ENCODE measurements around the gene DCP1A. TPM values are rescaled to one million over a fixed set of nuclear protein-coding genes. Genes with fewer than 3 reads are reported as not detected.
"Not testable (repeated sequence)": the region's sequence is repeated elsewhere in the genome, so short reads cannot be mapped to it uniquely, and the experiment has no call there.

Gene DCP1A
- total and polyA plus RNA-seq, 2 donors = 13.8 to 20.9 TPM

DNA sequence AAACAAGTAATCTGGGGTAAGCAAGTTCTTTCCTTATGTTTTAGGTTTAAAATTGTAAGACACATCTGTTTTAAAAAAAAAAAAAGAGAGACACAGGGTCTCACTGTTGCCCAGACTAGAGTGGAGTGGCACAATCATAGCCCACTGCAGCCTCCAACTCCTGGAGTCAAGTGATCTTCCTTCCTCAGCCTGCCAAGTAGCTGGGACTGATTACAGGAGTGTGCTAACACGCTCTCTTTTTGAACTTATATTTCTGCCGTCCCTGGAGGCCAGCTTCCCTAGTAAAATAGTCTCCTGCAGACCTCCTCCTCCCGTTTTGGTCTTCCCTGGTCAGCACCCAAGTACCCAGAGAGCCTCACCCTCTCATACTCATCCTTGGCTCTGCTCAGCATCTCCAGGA lies 35.5 kb downstream of the DCP1A start:
- peaks cover 2% of the 10 kb centered on the region for H3K36me3 ChIP-seq (ENCODE audit: insufficient read depth)
- H3K4me1 ChIP-seq (ENCODE audit: insufficient read depth) = no peaks in the 10 kb centered on the region
- no peak overlapping the region for H3K27ac ChIP-seq (ENCODE audit: low read depth)
- WGBS = 76% methylated on average over 3 of the region's 3 CpGs
- no peak overlapping the region for H3K4me3 ChIP-seq (ENCODE audit: low read depth, low read length)
- DNase-seq (ENCODE audit: extremely low spot score) = no peak

DNA sequence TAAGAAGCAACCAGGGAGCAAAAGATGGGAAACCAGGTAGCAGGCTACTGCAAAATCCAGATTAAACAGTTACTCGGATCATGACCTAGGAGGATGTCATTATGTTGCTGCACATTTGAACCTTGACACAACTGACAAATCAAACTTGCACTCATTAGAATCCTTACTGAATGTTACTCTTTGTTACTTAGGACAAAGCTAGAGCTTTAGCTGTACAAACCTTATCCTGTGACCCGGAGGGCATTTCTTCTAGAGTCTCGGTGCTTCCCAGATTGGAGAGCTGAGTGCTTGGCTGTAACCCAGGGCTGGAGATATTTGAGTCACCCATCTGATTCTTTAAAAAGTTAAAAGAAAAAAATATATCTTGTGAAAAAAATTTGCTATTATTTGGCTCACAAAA lies 43.4 kb downstream of the DCP1A start:
- no peak overlapping the region for H3K27ac ChIP-seq (ENCODE audit: low read depth)

DNA sequence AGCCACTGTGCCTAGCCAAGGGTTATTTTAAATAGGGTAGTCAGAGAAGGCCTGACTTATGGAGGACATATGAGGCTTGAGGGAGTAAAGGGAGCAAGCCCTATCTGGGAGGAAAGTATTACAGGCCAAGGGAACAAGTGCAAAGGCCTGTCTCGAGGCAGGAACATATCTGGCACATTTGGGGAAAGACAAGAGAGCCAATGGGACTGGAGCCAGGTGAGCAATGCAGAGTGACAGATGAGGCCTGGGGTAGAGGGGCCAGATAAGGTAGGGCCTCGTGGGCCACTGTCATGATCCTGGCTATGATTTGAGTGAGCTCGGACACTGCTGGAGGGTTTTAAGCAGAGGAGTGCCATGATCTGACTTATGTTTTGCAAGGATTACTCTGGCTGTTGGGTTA lies 43.8 kb downstream of the DCP1A start:
- 64% methylated on average over 3 of the region's 3 CpGs for WGBS
- DNase-seq (ENCODE audit: extremely low spot score) = no peak
- Histone ChIP-seq H3K27ac (ENCODE audit: low read depth) (no peak overlapping the region), H3K36me3 (ENCODE audit: insufficient read depth) (peaks cover 5% of the 10 kb centered on the region), H3K4me1 (ENCODE audit: insufficient read depth) (no peaks in the 10 kb centered on the region), H3K4me3 (ENCODE audit: low read depth, low read length) (no peak overlapping the region)

More for the DNA sequence above, 43.4 kb downstream of the DCP1A start:
- WGBS = 70% methylated on average over 3 of the region's 3 CpGs
- DNase-seq (ENCODE audit: extremely low spot score) = no peak
- H3K4me1 ChIP-seq (ENCODE audit: insufficient read depth) = no peaks in the 10 kb centered on the region
- no peak overlapping the region for H3K4me3 ChIP-seq (ENCODE audit: low read depth, low read length)
- peaks cover 8% of the 10 kb centered on the region for H3K36me3 ChIP-seq (ENCODE audit: insufficient read depth)

DNA sequence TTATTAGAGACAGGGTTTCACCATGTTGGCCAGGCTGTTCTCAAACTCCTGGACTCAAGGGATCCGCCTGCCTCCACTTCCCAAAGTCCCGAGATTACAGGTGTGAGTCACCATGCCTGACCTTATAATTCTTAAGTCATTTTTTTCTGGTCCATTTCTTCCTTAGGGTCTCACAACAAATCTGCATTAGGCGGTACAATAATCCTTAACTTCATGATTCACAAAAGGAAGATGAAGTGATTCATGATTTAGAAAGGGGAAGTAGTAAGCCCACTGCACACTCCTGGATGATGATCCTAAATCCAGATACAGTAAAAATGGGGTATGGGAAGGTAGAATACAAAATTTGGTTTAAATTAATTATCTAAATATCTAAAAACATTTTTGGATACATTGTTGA lies 46.5 kb downstream of the DCP1A start:
- H3K27ac ChIP-seq (ENCODE audit: low read depth) = no peak overlapping the region
- H3K4me1 ChIP-seq (ENCODE audit: insufficient read depth) = no peaks in the 10 kb centered on the region
- WGBS = 95% methylated on average over 3 of the region's 3 CpGs
- peaks cover 5% of the 10 kb centered on the region for H3K36me3 ChIP-seq (ENCODE audit: insufficient read depth)
- DNase-seq (ENCODE audit: extremely low spot score) = no peak
- no peak overlapping the region for H3K4me3 ChIP-seq (ENCODE audit: low read depth, low read length)

DNA sequence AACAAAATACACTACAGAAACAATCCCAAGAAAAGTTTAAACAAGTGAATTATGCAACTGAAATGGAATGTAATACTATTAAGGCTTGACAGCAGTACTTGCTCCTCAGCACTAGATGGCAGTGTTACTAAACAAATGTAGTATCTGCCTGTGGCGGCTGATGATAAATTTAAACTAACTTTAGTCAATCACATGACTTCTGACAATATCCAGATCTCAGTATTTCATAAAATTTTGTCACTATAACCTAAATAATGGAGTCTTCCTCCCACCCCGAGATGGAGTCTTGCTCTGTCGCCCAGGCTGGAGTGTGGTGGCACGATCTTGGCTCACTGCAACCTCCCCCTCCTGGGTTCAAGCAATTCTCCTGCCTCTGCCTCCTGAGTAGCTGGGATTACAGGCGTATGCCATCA lies 47.7 kb downstream of the DCP1A start:
- H3K4me1 ChIP-seq (ENCODE audit: insufficient read depth); H3K4me3 ChIP-seq (ENCODE audit: low read depth, low read length); H3K27ac ChIP-seq (ENCODE audit: low read depth); H3K36me3 ChIP-seq (ENCODE audit: insufficient read depth): not testable (repeated sequence)
- DNase-seq (ENCODE audit: extremely low spot score) = peak; percentile 28
- 32% methylated on average over 5 of the region's 5 CpGs for WGBS

DNA sequence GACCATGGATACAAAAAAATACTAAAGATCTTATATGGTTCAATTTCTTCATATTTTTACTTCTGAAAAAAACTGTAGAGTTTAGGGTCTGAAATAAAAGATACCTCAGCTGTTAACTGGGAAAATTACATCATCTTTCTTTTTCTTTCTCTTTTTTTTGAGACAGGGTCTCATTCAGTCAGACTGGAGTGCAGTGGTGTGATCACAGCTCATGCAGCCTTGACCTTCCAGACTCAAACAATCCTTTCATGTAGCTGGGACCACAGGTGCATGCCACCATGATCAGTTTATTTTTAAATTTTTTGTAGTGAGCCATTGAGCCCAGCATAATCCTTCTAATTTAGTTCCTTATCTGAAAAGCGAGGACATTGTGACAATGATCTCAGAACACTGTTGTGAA lies 51.9 kb downstream of the DCP1A start:
- Histone ChIP-seq H3K4me3 (ENCODE audit: low read depth, low read length) (no peak overlapping the region), H3K4me1 (ENCODE audit: insufficient read depth) (no peaks in the 10 kb centered on the region), H3K36me3 (ENCODE audit: insufficient read depth) (peaks cover 2% of the 10 kb centered on the region), H3K27ac (ENCODE audit: low read depth) (no peak overlapping the region)
- 92% methylated on average over 1 of the region's 1 CpG for WGBS
- DNase-seq (ENCODE audit: extremely low spot score) = no peak

DNA sequence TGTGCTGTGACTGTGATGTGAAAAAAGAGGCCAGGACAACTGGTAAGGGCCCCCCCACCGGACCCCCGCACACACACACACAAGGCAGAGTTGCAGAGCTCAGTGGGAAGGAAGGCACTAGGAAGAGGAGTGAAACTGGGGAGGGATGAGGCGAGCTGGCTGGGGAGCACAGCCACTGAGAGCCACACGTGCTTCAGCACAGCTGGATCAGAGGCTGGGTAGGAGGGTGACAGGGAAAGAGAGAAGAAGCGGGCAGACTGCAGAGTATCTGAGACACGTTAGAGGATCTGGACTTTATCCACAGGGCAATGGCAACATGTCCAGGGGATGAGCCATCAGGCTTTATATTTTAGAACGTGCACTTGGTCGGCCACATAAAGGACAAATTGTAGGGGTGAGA lies 53.5 kb downstream of the DCP1A start:
- H3K36me3 ChIP-seq (ENCODE audit: insufficient read depth) = peaks cover 2% of the 10 kb centered on the region
- no peaks in the 10 kb centered on the region for H3K4me1 ChIP-seq (ENCODE audit: insufficient read depth)
- WGBS = 86% methylated on average over 8 of the region's 8 CpGs
- no peak for DNase-seq (ENCODE audit: extremely low spot score)
- H3K4me3 ChIP-seq (ENCODE audit: low read depth, low read length) = no peak overlapping the region
- no peak overlapping the region for H3K27ac ChIP-seq (ENCODE audit: low read depth)

DNA sequence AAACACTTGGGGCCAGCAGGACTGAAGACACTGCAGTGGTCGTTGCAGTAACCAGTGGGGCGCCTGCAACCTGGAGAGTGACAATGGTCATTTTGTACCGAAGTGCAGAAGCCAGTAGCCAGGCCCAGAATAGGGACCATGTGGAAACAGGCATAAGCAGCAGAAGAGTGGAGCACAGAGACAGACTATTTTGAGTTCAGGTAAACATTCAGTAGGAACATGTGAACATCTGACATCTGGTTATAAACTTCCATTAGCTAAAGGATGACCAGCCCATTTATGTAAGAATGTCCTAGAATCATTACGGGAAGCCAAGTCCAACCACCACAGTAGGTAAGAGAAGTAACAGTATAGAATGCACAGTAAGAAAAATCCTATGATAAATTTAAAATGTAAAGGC lies 59.1 kb downstream of the DCP1A start:
- no peak for DNase-seq (ENCODE audit: extremely low spot score)
- Histone ChIP-seq H3K4me1 (ENCODE audit: insufficient read depth) (no peaks in the 10 kb centered on the region), H3K27ac (ENCODE audit: low read depth) (no peak overlapping the region), H3K36me3 (ENCODE audit: insufficient read depth) (peaks cover 6% of the 10 kb centered on the region), H3K4me3 (ENCODE audit: low read depth, low read length) (no peak overlapping the region)
- WGBS = 58% methylated on average over 4 of the region's 4 CpGs

DNA sequence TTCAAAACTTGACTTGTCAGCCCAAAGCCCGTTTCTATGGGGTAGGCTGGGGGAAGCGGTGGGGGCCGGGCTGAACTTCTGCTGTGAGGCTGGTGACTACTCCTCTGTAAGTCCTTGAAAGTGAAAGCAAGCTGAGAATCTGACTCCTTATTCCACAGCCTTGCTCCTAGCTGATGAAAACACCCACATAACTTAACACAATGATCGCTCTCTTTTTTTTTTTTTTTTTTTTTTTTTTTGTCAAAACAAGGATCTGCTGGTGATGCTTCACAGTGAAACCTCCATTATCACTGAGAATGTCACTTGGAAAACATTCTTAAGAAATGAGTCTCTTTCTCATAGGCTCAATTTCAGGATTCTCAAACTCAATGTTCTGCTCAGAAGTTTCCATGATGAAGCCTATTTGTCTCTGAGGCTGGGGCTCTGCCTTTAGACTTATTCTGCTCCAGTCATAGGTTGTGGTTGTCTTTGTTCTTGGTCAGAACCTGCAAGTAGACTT lies 60.2 kb downstream of the DCP1A start:
- Histone ChIP-seq H3K36me3 (ENCODE audit: insufficient read depth) (peaks cover 6% of the 10 kb centered on the region), H3K27ac (ENCODE audit: low read depth) (no peak overlapping the region), H3K4me1 (ENCODE audit: insufficient read depth) (no peaks in the 10 kb centered on the region), H3K4me3 (ENCODE audit: low read depth, low read length) (no peak overlapping the region)
- no peak for DNase-seq (ENCODE audit: extremely low spot score)
- WGBS = 69% methylated on average over 4 of the region's 4 CpGs

DNA sequence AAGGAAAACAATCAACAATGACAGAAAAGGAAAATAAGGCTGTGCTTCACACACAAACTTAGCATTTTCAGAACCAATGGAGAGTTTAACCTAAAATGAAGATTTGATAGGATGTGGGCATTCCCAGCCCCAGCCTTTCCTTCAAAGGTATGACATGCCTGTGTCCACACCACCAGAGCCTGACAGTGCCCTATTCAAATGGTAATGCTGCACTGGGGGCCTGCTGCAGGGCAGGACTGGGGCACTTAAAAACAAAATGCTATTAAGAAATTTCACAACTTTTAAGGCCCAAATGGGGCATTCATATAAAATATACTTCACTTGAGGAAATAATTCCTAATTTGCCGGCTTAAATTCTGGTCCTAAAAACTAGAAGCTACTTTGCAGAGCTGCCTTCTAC lies 60.6 kb downstream of the DCP1A start:
- no peak for DNase-seq (ENCODE audit: extremely low spot score)
- H3K27ac ChIP-seq (ENCODE audit: low read depth) = no peak overlapping the region
- H3K4me3 ChIP-seq (ENCODE audit: low read depth, low read length) = no peak overlapping the region
- H3K4me1 ChIP-seq (ENCODE audit: insufficient read depth) = no peaks in the 10 kb centered on the region
- H3K36me3 ChIP-seq (ENCODE audit: insufficient read depth) = peaks cover 4% of the 10 kb centered on the region
- 53% methylated on average over 1 of the region's 1 CpG for WGBS

DNA sequence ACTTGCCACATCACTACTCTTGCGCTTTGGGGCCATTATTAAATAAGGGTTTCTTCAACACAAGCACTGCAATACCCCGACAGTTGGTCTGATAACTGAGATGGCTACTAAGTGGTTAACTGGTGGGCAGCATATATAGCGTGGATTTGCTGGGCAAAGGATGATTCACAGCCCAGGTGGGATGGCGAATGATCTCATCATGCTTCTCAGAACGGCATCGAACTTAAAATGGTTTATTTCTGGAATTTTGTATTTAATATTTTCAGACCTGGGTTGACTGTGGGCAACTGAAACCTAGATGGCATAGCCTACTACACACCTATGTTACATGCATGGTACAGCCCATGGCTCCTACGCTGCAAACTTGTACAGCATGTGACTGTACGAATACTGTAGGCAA lies 64.8 kb downstream of the DCP1A start:
- no peaks in the 10 kb centered on the region for H3K4me1 ChIP-seq (ENCODE audit: insufficient read depth)
- WGBS = 88% methylated on average over 8 of the region's 8 CpGs
- no peak overlapping the region for H3K4me3 ChIP-seq (ENCODE audit: low read depth, low read length)
- H3K27ac ChIP-seq (ENCODE audit: low read depth) = no peak overlapping the region
- DNase-seq (ENCODE audit: extremely low spot score) = no peak
- H3K36me3 ChIP-seq (ENCODE audit: insufficient read depth) = peaks cover 2% of the 10 kb centered on the region

DNA sequence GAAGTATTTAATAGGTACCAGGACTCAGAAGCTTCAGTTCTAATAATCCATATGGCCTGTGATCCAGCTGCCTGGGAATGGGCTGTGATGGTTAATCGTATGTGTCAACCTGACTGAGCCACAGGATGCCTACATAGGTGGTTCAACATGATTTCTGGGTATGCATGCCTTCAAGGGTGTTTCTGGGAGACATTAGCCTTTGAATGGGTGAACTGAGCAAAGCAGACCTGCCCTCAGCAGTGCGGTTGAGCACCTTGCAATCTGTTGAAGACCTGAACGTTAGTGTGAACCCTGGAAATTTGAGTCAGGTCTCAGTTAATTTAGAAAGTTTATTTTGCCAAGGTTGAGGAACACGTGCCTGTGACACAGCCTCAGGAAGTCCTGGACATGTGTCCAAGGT lies 68.7 kb downstream of the DCP1A start:
- H3K4me1 ChIP-seq (ENCODE audit: insufficient read depth) = no peaks in the 10 kb centered on the region
- no peak overlapping the region for H3K27ac ChIP-seq (ENCODE audit: low read depth)
- DNase-seq (ENCODE audit: extremely low spot score) = no peak
- no peaks in the 10 kb centered on the region for H3K36me3 ChIP-seq (ENCODE audit: insufficient read depth)
- 73% methylated on average over 4 of the region's 4 CpGs for WGBS
- H3K4me3 ChIP-seq (ENCODE audit: low read depth, low read length) = no peak overlapping the region

DNA sequence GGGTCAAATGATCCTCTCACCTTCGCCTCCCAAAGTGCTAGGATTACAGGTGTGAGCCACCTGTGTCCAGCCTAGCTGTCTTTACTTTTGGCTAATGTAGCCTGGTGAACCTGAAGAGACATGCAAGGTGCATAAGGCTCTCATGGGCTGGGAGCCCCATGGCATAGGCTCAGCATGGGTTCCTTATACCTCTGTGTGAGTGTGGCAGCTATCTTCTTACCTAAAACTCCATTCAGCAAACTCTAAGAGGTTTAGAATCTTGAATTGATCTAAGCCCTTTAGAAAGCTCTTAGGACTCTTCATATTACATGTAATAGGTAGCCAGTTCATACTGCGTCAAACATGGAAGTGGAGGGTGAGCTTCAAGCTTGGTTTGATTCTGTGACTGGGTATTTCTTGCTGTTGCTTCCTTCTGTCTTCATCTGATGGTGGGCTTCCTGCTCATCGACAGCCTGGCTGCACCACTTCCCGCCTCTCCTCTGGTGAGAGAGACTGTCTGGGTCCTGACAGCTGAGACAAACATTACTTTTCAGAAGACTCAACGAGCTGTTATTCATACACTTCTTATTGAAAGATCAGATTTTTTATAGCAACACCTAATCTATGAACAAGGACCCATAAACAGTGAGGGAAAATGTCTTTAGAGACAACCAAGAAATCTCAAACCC lies 72.3 kb downstream of the DCP1A start:
- WGBS = 53% methylated on average over 5 of the region's 5 CpGs
- H3K36me3 ChIP-seq (ENCODE audit: insufficient read depth) = no peaks in the 10 kb centered on the region
- no peak for DNase-seq (ENCODE audit: extremely low spot score)
- H3K27ac ChIP-seq (ENCODE audit: low read depth) = no peak overlapping the region
- no peak overlapping the region for H3K4me3 ChIP-seq (ENCODE audit: low read depth, low read length)
- no peaks in the 10 kb centered on the region for H3K4me1 ChIP-seq (ENCODE audit: insufficient read depth)

DNA sequence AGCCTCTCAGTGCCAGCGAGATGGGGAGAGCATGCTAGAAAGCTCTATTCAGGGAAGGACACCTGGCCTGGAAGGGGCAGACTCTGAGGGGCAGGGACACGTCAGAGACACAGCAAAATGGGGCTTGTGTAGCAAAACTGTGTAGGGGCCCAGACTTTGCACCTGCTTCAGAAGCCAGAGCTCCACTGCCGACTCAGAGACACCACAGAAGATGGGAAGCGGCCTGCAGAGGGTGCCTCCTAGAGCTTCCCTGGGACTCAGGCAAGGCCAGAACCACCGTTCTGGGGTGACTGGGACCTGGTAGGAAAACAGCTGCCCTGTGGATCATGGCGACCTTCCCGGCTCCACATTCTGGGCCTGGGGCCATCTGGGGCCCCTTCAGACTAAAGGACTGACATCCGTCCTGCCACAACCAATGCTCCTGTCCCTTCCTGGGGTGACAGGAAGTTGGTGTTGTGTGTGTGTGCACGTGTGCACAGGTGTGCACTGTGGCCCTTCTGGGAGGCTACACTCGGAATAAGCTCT lies 74.1 kb downstream of the DCP1A start:
- Histone ChIP-seq H3K36me3 (ENCODE audit: insufficient read depth) (no peaks in the 10 kb centered on the region), H3K27ac (ENCODE audit: low read depth) (no peak overlapping the region), H3K4me3 (ENCODE audit: low read depth, low read length) (no peak overlapping the region), H3K4me1 (ENCODE audit: insufficient read depth) (no peaks in the 10 kb centered on the region)
- 82% methylated on average over 10 of the region's 10 CpGs for WGBS
- no peak for DNase-seq (ENCODE audit: extremely low spot score)
